Mononuclear cell (primary cell): ENCODE data around the gene LILRA5. TPM values are rescaled to one million over a fixed set of nuclear protein-coding genes. Genes with fewer than 3 reads are reported as not detected.
A peak's percentile ranks its signal among the peaks of the same experiment; 100 is the strongest.
"Not testable (repeated sequence)": the region's sequence is repeated elsewhere in the genome, so short reads cannot be mapped to it uniquely, and the experiment has no call there.

Experiments
- H3K27me3 ChIP-seq: 2 replicates; pipeline ENCODE4 v1.6.0; 2011; ENCODE audit warnings: low read length, control low read depth; ENCODE audit not compliant: insufficient read depth
- H3K4me1 ChIP-seq: 2 replicates; pipeline ENCODE4 v1.5.1; 2011; ENCODE audit warnings: mild to moderate bottlenecking, low read length, control low read depth; ENCODE audit not compliant: insufficient read depth
- H3K4me3 ChIP-seq: 2 replicates; pipeline ENCODE4 v1.5.1; 2011; ENCODE audit warnings: mild to moderate bottlenecking, low read length, moderate library complexity
- H3K9me3 ChIP-seq: 2 replicates; pipeline ENCODE4 v1.5.1; 2011; ENCODE audit warnings: low read depth, mild to moderate bottlenecking, control low read depth, low read length
- total RNA-seq: library from RNA; depleted of rRNA; stranded (reverse); fragments of >200 nt; gene quantifications from one replicate; pipeline ENCODE4 v1.2.3, GENCODE V29; 2012

Gene LILRA5
- total RNA-seq, 1 donor: 191 TPM

DNA sequence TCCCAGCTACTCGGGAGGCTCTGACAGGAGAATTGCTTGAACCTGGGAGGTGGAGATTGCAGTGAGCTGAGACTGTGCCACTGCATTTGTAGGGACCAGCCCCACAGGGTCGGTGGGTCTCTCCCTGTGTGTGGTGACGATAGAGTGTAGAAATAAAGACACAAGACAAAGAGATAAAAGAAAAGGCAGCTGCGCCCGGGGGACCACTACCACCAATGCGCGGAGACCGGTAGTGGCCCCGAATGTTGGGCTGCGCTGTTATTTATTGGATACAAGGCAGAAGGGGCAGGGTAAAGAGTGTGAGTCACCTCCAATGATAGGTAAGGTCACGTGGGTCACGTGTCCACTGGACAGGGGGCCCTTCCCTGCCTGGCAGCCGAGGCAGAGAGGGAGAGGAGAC, 9.3 kb upstream of the LILRA5 start:
- peaks cover 51% of the 10 kb centered on the region for H3K4me1 ChIP-seq
- H3K9me3 ChIP-seq, H3K4me3 ChIP-seq: not testable (repeated sequence)

GRCh38 chr19:54319892-54320670, 7.1 kb upstream of the LILRA5 start:
- Histone ChIP-seq H3K9me3 (no peaks in the 10 kb centered on the region), H3K27me3 (no peaks in the 10 kb centered on the region), H3K4me1 (peaks cover 48% of the 10 kb centered on the region), H3K4me3 (no peak overlapping the region)

More for the DNA sequence above, 9.3 kb upstream of the LILRA5 start:
- not testable (repeated sequence) for H3K27me3 ChIP-seq

DNA sequence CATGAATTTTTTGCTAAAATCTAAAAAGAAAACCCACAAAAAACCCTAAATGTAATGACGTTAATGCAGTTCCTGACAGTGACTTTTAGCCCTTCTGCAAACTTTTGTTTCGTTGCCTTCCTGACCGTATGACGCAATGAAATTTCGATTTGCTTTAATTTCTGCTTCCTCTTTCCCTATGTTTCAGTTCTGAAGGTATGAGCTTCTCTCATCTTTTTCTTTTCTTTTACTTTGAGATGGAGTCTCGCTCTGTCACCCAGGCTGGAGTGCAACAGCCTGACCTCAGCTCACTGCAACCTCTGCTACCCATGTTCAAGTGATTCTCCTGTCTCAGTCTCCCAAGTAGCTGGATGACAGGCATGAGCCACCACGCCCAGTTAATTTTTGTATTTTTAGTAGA, 6.1 kb upstream of the LILRA5 start:
- no peaks in the 10 kb centered on the region for H3K27me3 ChIP-seq
- no peak overlapping the region for H3K4me3 ChIP-seq
- peaks cover 46% of the 10 kb centered on the region for H3K4me1 ChIP-seq

DNA sequence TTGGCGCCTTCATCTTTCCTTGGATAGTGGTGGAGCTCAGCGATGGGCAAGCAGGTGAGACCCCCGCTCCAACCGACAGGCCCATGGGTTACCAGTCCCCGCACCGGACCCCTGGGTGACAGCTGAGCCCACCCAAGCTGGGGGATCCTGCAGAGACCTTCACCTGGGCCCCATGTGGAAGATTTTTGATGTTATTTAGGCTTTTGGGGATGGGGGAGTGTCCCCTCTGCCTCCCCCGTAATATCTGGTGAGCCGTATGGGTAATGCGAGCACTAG, 4.9 kb upstream of the LILRA5 start:
- Histone ChIP-seq H3K4me1 (peaks cover 57% of the 10 kb centered on the region), H3K4me3 (no peak overlapping the region), H3K27me3 (no peaks in the 10 kb centered on the region), H3K9me3 (no peaks in the 10 kb centered on the region)

More for the DNA sequence above, 6.1 kb upstream of the LILRA5 start:
- no peaks in the 10 kb centered on the region for H3K9me3 ChIP-seq

- Histone ChIP-seq H3K4me1 (peaks cover 61% of the 10 kb centered on the region), H3K4me3 (no peak overlapping the region), H3K9me3 (no peaks in the 10 kb centered on the region), H3K27me3 (no peaks in the 10 kb centered on the region)
Observed at GRCh38 chr19:54317108-54317964, 4.4 kb upstream of the LILRA5 start.

DNA sequence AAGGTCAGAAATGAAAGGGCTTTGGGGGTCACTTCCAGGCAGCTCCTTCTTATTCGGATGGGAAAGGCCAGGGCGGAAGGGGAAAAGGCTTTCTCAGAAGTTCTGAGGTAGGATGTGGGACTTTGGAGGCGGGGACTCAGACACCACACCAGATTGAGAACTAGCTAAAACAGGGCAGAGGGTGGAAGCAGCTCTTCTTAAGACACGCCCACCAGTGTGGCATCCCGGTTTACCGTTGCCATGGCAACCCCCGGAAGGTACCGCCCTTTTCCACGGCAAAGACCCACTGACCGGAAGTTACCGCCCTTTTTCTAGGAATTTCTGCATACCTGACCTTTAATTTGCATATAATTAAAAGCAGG, 3.8 kb upstream of the LILRA5 start:
- H3K27me3 ChIP-seq: no peaks in the 10 kb centered on the region
- peaks cover 67% of the 10 kb centered on the region for H3K4me1 ChIP-seq
- no peak overlapping the region for H3K4me3 ChIP-seq
- no peaks in the 10 kb centered on the region for H3K9me3 ChIP-seq

DNA sequence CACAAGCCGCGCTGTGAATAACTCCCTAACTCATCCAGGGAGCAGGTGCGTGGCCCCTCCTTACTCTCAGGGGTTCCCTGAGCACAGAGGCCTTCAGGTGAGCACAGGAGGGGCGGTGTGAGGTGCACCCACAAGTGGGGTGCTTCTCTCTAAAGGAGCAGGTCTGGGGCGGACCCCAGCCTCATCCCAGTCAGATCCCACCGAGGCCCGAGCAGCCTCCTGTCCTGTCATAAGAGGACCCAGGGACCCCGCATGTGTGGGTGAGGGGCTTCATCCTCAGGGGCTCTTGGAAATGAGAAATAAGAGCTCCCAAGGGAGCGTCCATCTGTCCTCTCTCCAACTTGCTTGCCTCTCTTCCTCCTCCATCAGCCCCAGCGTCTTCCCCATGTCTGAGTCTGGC, 3.0 kb upstream of the LILRA5 start:
- H3K4me3 ChIP-seq: no peak overlapping the region
- peaks cover 75% of the 10 kb centered on the region for H3K4me1 ChIP-seq
- no peaks in the 10 kb centered on the region for H3K9me3 ChIP-seq
- H3K27me3 ChIP-seq: no peaks in the 10 kb centered on the region

GRCh38 chr19:54312011-54312410, 955 bp downstream of the LILRA5 start:
- peaks cover 69% of the 10 kb centered on the region for H3K4me1 ChIP-seq
- H3K9me3 ChIP-seq: no peaks in the 10 kb centered on the region
- H3K4me3 ChIP-seq: peak overlapping the region; percentile 53
- no peaks in the 10 kb centered on the region for H3K27me3 ChIP-seq

GRCh38 chr19:54311486-54311885, 1.5 kb downstream of the LILRA5 start:
- H3K4me1 ChIP-seq: peaks cover 69% of the 10 kb centered on the region
- peak overlapping the region; percentile 53 for H3K4me3 ChIP-seq
- H3K9me3 ChIP-seq: no peaks in the 10 kb centered on the region
- H3K27me3 ChIP-seq: no peaks in the 10 kb centered on the region

GRCh38 chr19:54310543-54310942, 2.4 kb downstream of the LILRA5 start:
- Histone ChIP-seq H3K27me3 (no peaks in the 10 kb centered on the region), H3K4me3 (no peak overlapping the region), H3K4me1 (peaks cover 70% of the 10 kb centered on the region), H3K9me3 (no peaks in the 10 kb centered on the region)

DNA sequence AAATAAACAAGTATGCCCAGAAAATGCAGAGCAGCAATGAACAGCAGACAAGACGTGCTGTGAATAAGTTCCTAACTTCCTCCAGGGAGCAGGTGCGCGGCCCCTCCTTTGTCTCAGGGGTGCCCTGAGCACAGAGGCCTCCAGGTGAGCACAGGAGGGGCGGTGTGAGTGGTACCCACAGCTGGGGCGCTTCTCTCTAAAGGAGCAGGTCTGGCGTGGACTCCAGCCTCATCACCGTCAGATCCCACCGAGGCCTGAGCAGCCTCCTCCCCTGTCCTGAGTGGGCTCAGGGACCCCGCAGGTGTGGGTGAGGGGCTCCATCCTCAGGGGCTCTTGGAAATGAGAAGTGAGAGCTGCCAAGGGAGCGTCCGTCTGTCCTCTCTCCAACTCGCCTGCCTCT, 3.2 kb downstream of the LILRA5 start:
- Histone ChIP-seq H3K4me1 (peaks cover 77% of the 10 kb centered on the region), H3K27me3 (no peaks in the 10 kb centered on the region), H3K4me3 (no peak overlapping the region), H3K9me3 (no peaks in the 10 kb centered on the region)

- Histone ChIP-seq H3K4me3 (no peak overlapping the region), H3K4me1 (peaks cover 84% of the 10 kb centered on the region), H3K27me3 (no peaks in the 10 kb centered on the region)
Observed at GRCh38 chr19:54307389-54308020, 5.5 kb downstream of the LILRA5 start.

DNA sequence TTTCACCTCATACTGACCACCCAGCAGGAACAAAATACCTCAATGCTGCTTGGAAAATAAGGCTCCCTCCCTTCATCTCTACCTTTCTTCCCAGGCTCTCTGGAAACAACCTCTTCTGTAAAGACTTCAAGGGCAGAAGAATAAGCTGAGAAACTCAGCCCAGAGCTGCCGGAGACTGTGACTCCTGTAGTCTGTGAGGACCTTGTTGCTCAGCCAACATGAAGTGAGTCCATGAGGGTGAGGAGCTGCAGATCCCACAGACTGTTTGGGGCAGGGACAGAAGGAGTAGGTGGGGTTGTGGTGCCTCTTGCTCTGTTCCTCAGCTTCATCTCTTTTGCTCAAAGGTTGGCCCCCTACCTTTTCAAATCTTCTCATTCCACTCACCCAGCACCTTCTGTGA, 7.8 kb downstream of the LILRA5 start:
- peaks cover 76% of the 10 kb centered on the region for H3K4me1 ChIP-seq
- no peaks in the 10 kb centered on the region for H3K9me3 ChIP-seq
- no peak overlapping the region for H3K4me3 ChIP-seq
- H3K27me3 ChIP-seq: no peaks in the 10 kb centered on the region

More at GRCh38 chr19:54307389-54308020, 5.5 kb downstream of the LILRA5 start:
- no peaks in the 10 kb centered on the region for H3K9me3 ChIP-seq

DNA sequence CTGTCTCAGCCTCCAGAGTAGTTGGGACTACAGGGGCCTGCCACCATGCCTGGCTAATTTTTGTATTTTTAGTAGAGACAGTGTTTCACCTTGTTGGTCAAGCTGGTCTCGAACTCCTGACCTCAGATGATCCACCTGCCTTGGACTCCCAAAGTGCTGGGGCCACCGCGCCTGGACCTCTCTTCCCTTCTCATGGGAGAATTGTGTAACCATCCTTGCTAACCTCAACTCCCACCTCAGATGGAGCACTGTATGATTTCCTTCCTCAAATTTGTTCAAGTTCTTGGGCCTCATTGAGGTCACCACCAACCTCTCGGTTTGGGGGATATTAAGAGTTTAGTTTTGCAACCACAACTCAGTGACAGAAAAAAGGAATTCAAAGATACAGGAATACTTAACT, 10.7 kb downstream of the LILRA5 start:
- Histone ChIP-seq H3K4me1 (peaks cover 84% of the 10 kb centered on the region), H3K4me3 (no peak overlapping the region), H3K9me3 (no peaks in the 10 kb centered on the region), H3K27me3 (no peaks in the 10 kb centered on the region)

DNA sequence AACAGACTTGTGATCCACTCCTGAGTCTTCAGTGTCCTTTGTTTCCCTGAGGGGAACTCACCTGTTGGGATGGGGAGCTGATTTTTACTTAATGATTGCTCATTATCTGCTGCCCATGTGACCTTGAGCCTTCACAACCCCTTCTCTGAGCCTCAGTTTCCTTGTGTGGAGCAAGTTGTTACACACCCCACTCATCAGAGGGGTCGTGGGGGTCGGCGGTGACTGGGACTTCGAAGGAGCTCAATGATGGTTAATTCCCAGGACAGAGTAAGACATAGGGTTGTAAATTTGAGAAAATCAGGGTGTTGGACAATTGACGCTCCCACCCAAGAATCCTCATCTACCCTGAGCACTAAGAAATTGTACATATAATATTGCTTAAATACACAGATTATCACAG, 13.5 kb downstream of the LILRA5 start:
- peaks cover 56% of the 10 kb centered on the region for H3K4me1 ChIP-seq
- H3K4me3 ChIP-seq: no peak overlapping the region
- H3K9me3 ChIP-seq: no peaks in the 10 kb centered on the region
- H3K27me3 ChIP-seq: peaks cover 2% of the 10 kb centered on the region
